PC-3 (cell line): ENCODE results near the gene LASP1NB.

Experiments used
- ATAC-seq: fragments of 200-7000 bp; cut with Tn5 transposase; 2 replicates; pipeline ENCODE4 v1.9.1; 2020; ENCODE audit warnings: mild to moderate bottlenecking, moderate library complexity
- BruUV-seq: library from RNA; stranded (reverse); fragments of 400-500 nt; replicated peaks from 2 replicates; lab custom pipeline; 2021; lab: Mats Ljungman, UMichigan
- CTCF ChIA-PET: fragments of 300-600 bp; sonication (Branson Sonifier 250); formaldehyde crosslinking; loops from one replicate; lab custom pipeline; 2022; ENCODE audit warnings: antibody characterized with exemption; lab: Charles Lee
- POLR2A ChIA-PET: fragments of 300-600 bp; sonication (Branson Sonifier 250); formaldehyde crosslinking; loops from one replicate; lab custom pipeline; 2022; ENCODE audit warnings: antibody characterized with exemption; ENCODE audit not compliant: unreplicated experiment; lab: Charles Lee
- DNase-seq: peaks from one replicate; pipeline ENCODE4 v3.0.0-alpha.2; 2015
- H2AFZ ChIP-seq: fragments of 300-600 bp; sonication (generic); 2 replicates; pipeline ENCODE4 v1.6.0; 2016; ENCODE audit warnings: antibody characterized with exemption, low read length
- H3F3A ChIP-seq: fragments of 300-600 bp; sonication (generic); one replicate; pipeline ENCODE4 v1.6.0; 2017; ENCODE audit warnings: antibody characterized with exemption, low read length, control low read depth, mild to moderate bottlenecking; ENCODE audit not compliant: unreplicated experiment
- H3K27ac ChIP-seq: fragments of 300-600 bp; sonication (generic); 2 replicates; pipeline ENCODE4 v1.5.1; 2016; ENCODE audit warnings: mild to moderate bottlenecking, low read length
- H3K27me3 ChIP-seq: fragments of 300-600 bp; sonication (generic); 2 replicates; pipeline ENCODE4 v1.6.1; 2016; ENCODE audit warnings: low read length, mixed read lengths
- H3K36me3 ChIP-seq: fragments of 300-600 bp; sonication (generic); 2 replicates; pipeline ENCODE4 v1.6.1; 2016; ENCODE audit warnings: low read depth, mixed run types, low read length, mixed read lengths
- H3K4me1 ChIP-seq: fragments of 300-600 bp; sonication (generic); 2 replicates; pipeline ENCODE4 v1.5.1; 2016; ENCODE audit warnings: low read length; ENCODE audit not compliant: insufficient read depth
- H3K4me2 ChIP-seq: fragments of 300-600 bp; sonication (generic); 2 replicates; pipeline ENCODE4 v1.6.0; 2016; ENCODE audit warnings: low read length
- H3K4me3 ChIP-seq: fragments of 300-600 bp; sonication (generic); 2 replicates; pipeline ENCODE4 v1.5.1; 2016; ENCODE audit warnings: mild to moderate bottlenecking, low read length, mixed read lengths
- H3K79me2 ChIP-seq: fragments of 300-600 bp; sonication (generic); 2 replicates; pipeline ENCODE4 v1.6.1; 2017; ENCODE audit warnings: low read length, mixed read lengths
- H3K9ac ChIP-seq: fragments of 300-600 bp; sonication (generic); 2 replicates; pipeline ENCODE4 v1.6.0; 2016; ENCODE audit warnings: mild to moderate bottlenecking, low read length
- H3K9me2 ChIP-seq: fragments of 300-600 bp; sonication (generic); replicated peaks from 2 replicates; pipeline ENCODE4 v1.6.1; 2016; ENCODE audit warnings: mixed run types, low read length, mixed read lengths
- H3K9me3 ChIP-seq: fragments of 300-600 bp; sonication (generic); 2 replicates; pipeline ENCODE4 v1.6.1; 2016; ENCODE audit warnings: low read length, mixed read lengths
- H4K20me1 ChIP-seq: fragments of 300-600 bp; sonication (generic); 2 replicates; pipeline ENCODE4 v1.6.1; 2016; ENCODE audit warnings: low read length, mixed read lengths
- CTCF ChIP-seq: fragments of 300-600 bp; sonication (generic); conservative IDR thresholded peaks from 2 replicates; pipeline ENCODE4 v1.5.1; 2017; ENCODE audit warnings: antibody characterized with exemption, low read depth, mild to moderate bottlenecking, low read length
- EZH2 ChIP-seq: fragments of 300-600 bp; sonication (generic); IDR thresholded peaks from one replicate; pipeline ENCODE4 v1.6.1; 2017; ENCODE audit warnings: antibody characterized with exemption, mild to moderate bottlenecking, low read length; ENCODE audit not compliant: unreplicated experiment
- EZH2phosphoT487 ChIP-seq: fragments of 300-600 bp; sonication (generic); IDR thresholded peaks from 2 replicates; pipeline ENCODE4 v1.6.1; 2018; ENCODE audit warnings: mild to moderate bottlenecking, antibody characterized with exemption, low read length, borderline replicate concordance
- intact Hi-C: fragments of 100-400 bp; cut with micrococcal nuclease; formaldehyde crosslinking; loops from 2 replicates; pipeline ENCODE4 v1.9.0; 2023

Gene LASP1NB

GRCh38 chr17:38925263-38925995, at the start of gene LASP1NB:
Gene LASP1NB (plus strand): TSS chr17:38925614.
- intact Hi-C loops, result no loop called here
- no peak within 1 kb of the TSS for H2AFZ ChIP-seq
- DNase-seq, result no peak
- TF ChIP-seq EZH2phosphoT487 (no peak), CTCF (no peak), EZH2 (no peak)
- no peak for ATAC-seq
- POLR2A ChIA-PET, result no interaction called here
- no peaks in the 10 kb centered on the region for H4K20me1 ChIP-seq
- no peaks in the 10 kb centered on the region for H3K9me3 ChIP-seq
- no peaks in the 10 kb centered on the region for H3K36me3 ChIP-seq
- no TSS peak for BruUV-seq
- H3K27me3 ChIP-seq, result no peaks in the 10 kb centered on the region
- no peak within 1 kb of the TSS for H3K9ac ChIP-seq
- H3K27ac ChIP-seq, result no peak within 1 kb of the TSS
- H3K4me3 ChIP-seq, result no peak within 1 kb of the TSS
- no peaks in the 10 kb centered on the region for H3K9me2 ChIP-seq
- no peaks in the 10 kb centered on the region for H3F3A ChIP-seq
- no peaks in the 10 kb centered on the region for H3K4me1 ChIP-seq
- H3K79me2 ChIP-seq, result no peaks in the 10 kb centered on the region
- H3K4me2 ChIP-seq, result no peak within 1 kb of the TSS
- CTCF ChIA-PET, result interaction anchor here (0.5 to 1.4 kb wide), 2 partner anchors 58 to 371 kb away, joined by 6 read pairs; no protein-coding TSS in a partner anchor

GRCh38 chr17:38877130-38877851, 48.1 kb upstream of the LASP1NB start:
- H3K4me2 ChIP-seq, result no peak overlapping the region
- no peak overlapping the region for H2AFZ ChIP-seq
- peaks cover 12% of the 10 kb centered on the region for H4K20me1 ChIP-seq
- no peak overlapping the region for H3K9ac ChIP-seq
- intact Hi-C loops, result no loop called here
- H3K4me1 ChIP-seq, result peaks cover 47% of the 10 kb centered on the region
- H3K36me3 ChIP-seq, result peaks cover 10% of the 10 kb centered on the region; the same call in 1 of the 2 replicates
- H3K27me3 ChIP-seq, result no peaks in the 10 kb centered on the region
- ATAC-seq (no peak), DNase-seq (no peak)
- no TSS peak for BruUV-seq
- H3K27ac ChIP-seq, result no peak overlapping the region
- H3F3A ChIP-seq, result no peaks in the 10 kb centered on the region
- ChIA-PET CTCF (no interaction called here), POLR2A (no interaction called here)
- H3K79me2 ChIP-seq, result peaks cover 68% of the 10 kb centered on the region
- no peak for TF ChIP-seq CTCF
- TF ChIP-seq EZH2phosphoT487, result no peak
- no peak for TF ChIP-seq EZH2
- no peak overlapping the region for H3K4me3 ChIP-seq
- no peaks in the 10 kb centered on the region for H3K9me2 ChIP-seq
- no peaks in the 10 kb centered on the region for H3K9me3 ChIP-seq
